IMR-90 (cell line): ENCODE measurements around the gene CTCF. TPM values are rescaled to one million over a fixed set of nuclear protein-coding genes. Genes with fewer than 3 reads are reported as not detected.

Source experiments
- ATAC-seq: fragments of 200-7000 bp; cut with Tn5 transposase; 2 replicates; pipeline ENCODE4 v1.9.1; 2020; ENCODE audit warnings: low read depth, mild to moderate bottlenecking, moderate library complexity
- BruUV-seq: library from RNA; stranded (reverse); fragments of 400-500 nt; replicated peaks from 2 replicates; lab custom pipeline; 2021; lab: Mats Ljungman, UMichigan
- CTCF ChIA-PET: fragments of 300-600 bp; formaldehyde crosslinking; extraction: SDS; loops from one replicate; lab custom pipeline; 2021; ENCODE audit warnings: antibody characterized with exemption; lab: Yijun Ruan, JAX
- POLR2A ChIA-PET: fragments of 300-600 bp; sonication (Branson Sonifier 250); formaldehyde crosslinking; loops from one replicate; lab custom pipeline; 2022; ENCODE audit warnings: antibody characterized with exemption; ENCODE audit not compliant: unreplicated experiment; lab: Charles Lee
- DNase-seq: peaks from one replicate; pipeline ENCODE4 v3.0.0; 2013
- H2AFZ ChIP-seq: replicated peaks from 2 replicates; pipeline ENCODE3; 2013; ENCODE audit warnings: low read length, mild to moderate bottlenecking; ENCODE audit not compliant: poor library complexity
- H2AK5ac ChIP-seq: 2 replicates; pipeline ENCODE4 v1.6.1; 2013; ENCODE audit warnings: low read depth, low read length, inconsistent platforms
- H2AK9ac ChIP-seq: replicated peaks from 2 replicates; pipeline ENCODE3; 2013; ENCODE audit warnings: mild to moderate bottlenecking, low read depth, low read length, moderate library complexity; ENCODE audit not compliant: poor library complexity
- H2BK120ac ChIP-seq: 2 replicates; pipeline ENCODE4 v1.6.1; 2013; ENCODE audit warnings: low read depth, low read length, inconsistent platforms
- H2BK15ac ChIP-seq: 3 replicates; pipeline ENCODE4 v1.6.1; 2013; ENCODE audit warnings: low read depth, low read length, inconsistent platforms
- H2BK20ac ChIP-seq: 2 replicates; pipeline ENCODE4 v1.6.1; 2013; ENCODE audit warnings: low read depth, mild to moderate bottlenecking, inconsistent platforms, low read length, moderate library complexity
- H2BK5ac ChIP-seq: 2 replicates; pipeline ENCODE4 v1.6.1; 2013; ENCODE audit warnings: mild to moderate bottlenecking, low read depth, low read length, inconsistent platforms; ENCODE audit not compliant: poor library complexity, severe bottlenecking
- H3K14ac ChIP-seq: replicated peaks from 2 replicates; pipeline ENCODE4 v1.6.1; 2013; ENCODE audit warnings: low read depth, low read length, inconsistent platforms
- H3K18ac ChIP-seq: 2 replicates; pipeline ENCODE4 v1.6.1; 2013; ENCODE audit warnings: low read depth, low read length, control low read depth
- H3K23ac ChIP-seq: 2 replicates; pipeline ENCODE4 v1.6.1; 2013; ENCODE audit warnings: low read depth, low read length, inconsistent platforms
- H3K27ac ChIP-seq: 2 replicates; pipeline ENCODE4 v1.5.1; 2013; ENCODE audit warnings: mild to moderate bottlenecking, control low read depth, low read length; ENCODE audit not compliant: insufficient read depth
- H3K27me3 ChIP-seq: 2 replicates; pipeline ENCODE4 v1.6.1; 2013; ENCODE audit warnings: low read length; ENCODE audit not compliant: control insufficient read depth, insufficient read depth
- H3K36me3 ChIP-seq: 2 replicates; pipeline ENCODE4 v1.6.1; 2013; ENCODE audit warnings: low read length, mixed read lengths; ENCODE audit not compliant: control insufficient read depth, insufficient read depth
- H3K4ac ChIP-seq: 2 replicates; pipeline ENCODE4 v1.6.1; 2013; ENCODE audit warnings: low read depth, low read length, inconsistent platforms
- H3K4me1 ChIP-seq: 2 replicates; pipeline ENCODE4 v1.6.1; 2013; ENCODE audit warnings: low read length, mixed read lengths; ENCODE audit not compliant: control insufficient read depth, insufficient read depth
- H3K4me2 ChIP-seq: 2 replicates; pipeline ENCODE4 v1.6.1; 2013; ENCODE audit warnings: low read depth, mild to moderate bottlenecking, control low read depth, low read length, moderate library complexity
- H3K4me3 ChIP-seq: 2 replicates; pipeline ENCODE4 v1.5.1; 2013; ENCODE audit warnings: low read depth, mild to moderate bottlenecking, control low read depth, low read length, moderate library complexity; ENCODE audit not compliant: insufficient read depth
- H3K56ac ChIP-seq: 2 replicates; pipeline ENCODE4 v1.6.1; 2013; ENCODE audit warnings: low read length, inconsistent platforms; ENCODE audit not compliant: insufficient read depth; ENCODE audit errors: extremely low read depth
- H3K79me1 ChIP-seq, 2 experiments: 2 replicates each; pipeline ENCODE4 v1.6.1; 2013; ENCODE audit warnings: low read length in 2 of 2, inconsistent platforms in 1 of 2, low read depth in 1 of 2
- H3K9ac ChIP-seq: 2 replicates; pipeline ENCODE4 v1.6.1; 2013; ENCODE audit warnings: low read depth, low read length, control low read depth
- H3K9me1 ChIP-seq: 2 replicates; pipeline ENCODE4 v1.6.1; 2013; ENCODE audit warnings: low read length, inconsistent platforms; ENCODE audit not compliant: insufficient read depth
- H3K9me3 ChIP-seq: 2 replicates; pipeline ENCODE4 v1.6.1; 2013; ENCODE audit warnings: low read length; ENCODE audit not compliant: control insufficient read depth, insufficient read depth
- H4K20me1 ChIP-seq: 2 replicates; pipeline ENCODE4 v1.6.1; 2013; ENCODE audit warnings: low read length, inconsistent platforms; ENCODE audit not compliant: insufficient read depth
- H4K5ac ChIP-seq: 2 replicates; pipeline ENCODE4 v1.6.1; 2013; ENCODE audit warnings: mild to moderate bottlenecking, low read depth, low read length, control low read depth
- H4K8ac ChIP-seq, 2 experiments: 2 replicates each; pipeline ENCODE4 v1.6.1; 2013; ENCODE audit warnings: low read depth in 2 of 2, low read length in 2 of 2, control low read depth in 1 of 2, inconsistent platforms in 1 of 2
- H4K91ac ChIP-seq: 2 replicates; pipeline ENCODE4 v1.6.1; 2013; ENCODE audit warnings: low read depth, low read length, inconsistent platforms; ENCODE audit not compliant: insufficient read depth
- BHLHE40 ChIP-seq: fragments of 150-350 bp; IDR thresholded peaks from 2 replicates; pipeline ENCODE4 v1.6.1; 2016; ENCODE audit warnings: mild to moderate bottlenecking, low read depth, low read length
- CTCF ChIP-seq: conservative IDR thresholded peaks from 2 replicates; pipeline ENCODE4 v1.5.1; 2012; ENCODE audit warnings: mild to moderate bottlenecking, low read depth, low read length, improper control_type of control experiment
- ELK1 ChIP-seq: fragments of 150-350 bp; IDR thresholded peaks from 2 replicates; pipeline ENCODE4 v1.6.1; 2016; ENCODE audit warnings: low read depth, mild to moderate bottlenecking, low read length, moderate library complexity, borderline replicate concordance
- FOS ChIP-seq: fragments of 150-350 bp; IDR thresholded peaks from 2 replicates; pipeline ENCODE4 v1.6.1; 2016; ENCODE audit warnings: low read depth, low read length
- MAFK ChIP-seq: IDR thresholded peaks from 2 replicates; pipeline ENCODE4 v1.6.1; 2012; ENCODE audit warnings: low read depth, low read length, improper control_type of control experiment
- MAZ ChIP-seq: IDR thresholded peaks from 2 replicates; pipeline ENCODE4 v1.6.1; 2012; ENCODE audit warnings: low read depth, mild to moderate bottlenecking, low read length, improper control_type of control experiment, moderate library complexity, borderline replicate concordance
- MXI1 ChIP-seq: IDR thresholded peaks from 2 replicates; pipeline ENCODE4 v1.6.1; 2012; ENCODE audit warnings: low read depth, mild to moderate bottlenecking, low read length, moderate library complexity, borderline replicate concordance
- NFE2L2 ChIP-seq: fragments of 150-350 bp; IDR thresholded peaks from 2 replicates; pipeline ENCODE4 v1.6.1; 2016; ENCODE audit warnings: low read depth, mild to moderate bottlenecking, low read length
- POLR2A ChIP-seq: IDR thresholded peaks from 2 replicates; pipeline ENCODE4 v1.6.1; 2012; ENCODE audit warnings: mild to moderate bottlenecking, low read depth, low read length
- RAD21 ChIP-seq: IDR thresholded peaks from 2 replicates; pipeline ENCODE4 v1.6.1; 2012; ENCODE audit warnings: low read length, improper control_type of control experiment
- RCOR1 ChIP-seq: IDR thresholded peaks from 2 replicates; pipeline ENCODE4 v1.6.1; 2012; ENCODE audit warnings: mild to moderate bottlenecking, low read length, improper control_type of control experiment; ENCODE audit not compliant: insufficient replicate concordance
- SMC3 ChIP-seq: fragments of 150-350 bp; IDR thresholded peaks from 2 replicates; pipeline ENCODE4 v1.6.1; 2016; ENCODE audit warnings: low read depth, mild to moderate bottlenecking, antibody characterized with exemption, low read length, moderate library complexity
- WGBS, 2 experiments: methylation state at CpG; one replicate each; pipeline versions ENCODE4 v1.1.5 to v1.1.7; 2013; ENCODE audit warnings: missing lambda C conversion rate in 2 of 2; ENCODE audit not compliant: insufficient read length in 1 of 2; ENCODE audit errors: extremely low coverage in 2 of 2; 5-methylcytosine and 5-hydroxymethylcytosine counted together
- dilution Hi-C: fragments of 300-500 bp; cut with HindIII; formaldehyde crosslinking; loops from one replicate; pipeline ENCODE4 v1.14.3; 2018; ENCODE audit warnings: low sequenced_read_pairs; ENCODE audit not compliant: unreplicated experiment
- in situ Hi-C: fragments of 300-500 bp; cut with MboI; formaldehyde crosslinking; loops from 3 replicates; pipeline ENCODE4 v1.14.3; 2019; ENCODE audit warnings: low sequenced_read_pairs, inconsistent platforms, mixed read lengths
- intact Hi-C: fragments of 100-400 bp; cut with micrococcal nuclease; formaldehyde crosslinking; loops from 2 replicates; pipeline ENCODE4 v1.10.0; 2022
- polyA plus RNA-seq, 3 experiments: library from polyadenylated mRNA; depleted of rRNA; stranded (reverse); fragments of >200 nt; gene quantifications; 2 replicates each; pipeline ENCODE4 v1.2.3, GENCODE V29; 2012; ENCODE audit warnings: low replicate concordance in 1 of 3
- total RNA-seq: library from RNA; depleted of rRNA; stranded (reverse); fragments of >200 nt; gene quantifications from 2 replicates; pipeline ENCODE4 v1.2.3, GENCODE V29; 2012
- TF ChIP-seq, protein P1 (sequence below): fragments of 150-350 bp; IDR thresholded peaks from 2 replicates; pipeline ENCODE4 v1.6.1; 2017; ENCODE audit warnings: mild to moderate bottlenecking, antibody characterized with exemption, low read length, low read depth

The CTCF gene
- total and polyA plus RNA-seq, 2 of the 4 experiments (the other 2 are of a cell fraction): 16.1 to 22.8 TPM

DNA sequence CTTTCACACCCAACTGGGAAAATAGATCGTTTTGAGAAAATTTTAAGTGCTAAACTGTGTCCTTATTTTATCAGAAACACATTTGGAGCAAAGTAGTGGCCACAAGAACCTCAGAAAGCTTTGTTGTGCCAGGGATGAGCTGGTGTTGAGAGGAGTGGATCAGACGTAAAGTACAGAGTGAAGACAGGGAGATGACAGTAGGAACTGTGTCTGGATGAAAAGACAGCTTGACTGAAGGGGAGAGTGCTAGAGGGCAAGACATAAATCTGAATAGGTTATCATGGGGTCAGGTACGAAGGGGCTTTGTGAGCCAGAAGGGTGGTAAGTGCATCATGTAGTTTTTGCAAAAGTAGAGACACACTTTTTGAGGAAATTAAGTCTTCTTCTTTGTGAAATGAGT is 43.3 kb downstream of the CTCF start:
- no peaks in the 10 kb centered on the region for H3K36me3 ChIP-seq
- no peak overlapping the region for H2AFZ ChIP-seq
- H3K4ac ChIP-seq: no peak overlapping the region
- WGBS, 2 experiments: 100% methylated on average over 1 of the region's 3 CpGs; no CpG with 5 or more reads in 1 of the 2 experiments
- no peak overlapping the region for H3K56ac ChIP-seq
- TF ChIP-seq ELK1 (no peak), MAFK (no peak), SMC3 (no peak), MXI1 (no peak), NFE2L2 (no peak), BHLHE40 (no peak), FOS (no peak), CTCF (no peak), POLR2A (no peak), MAZ (no peak), RAD21 (no peak), RCOR1 (no peak)
- TF ChIP-seq, protein P1, sequence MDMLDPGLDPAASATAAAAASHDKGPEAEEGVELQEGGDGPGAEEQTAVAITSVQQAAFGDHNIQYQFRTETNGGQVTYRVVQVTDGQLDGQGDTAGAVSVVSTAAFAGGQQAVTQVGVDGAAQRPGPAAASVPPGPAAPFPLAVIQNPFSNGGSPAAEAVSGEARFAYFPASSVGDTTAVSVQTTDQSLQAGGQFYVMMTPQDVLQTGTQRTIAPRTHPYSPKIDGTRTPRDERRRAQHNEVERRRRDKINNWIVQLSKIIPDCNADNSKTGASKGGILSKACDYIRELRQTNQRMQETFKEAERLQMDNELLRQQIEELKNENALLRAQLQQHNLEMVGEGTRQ: no peak
- H3K4me1 ChIP-seq: peaks cover 5% of the 10 kb centered on the region
- peak overlapping the region; percentile 60; the same call in 1 of the 2 replicates for H3K23ac ChIP-seq
- no peak overlapping the region for H3K18ac ChIP-seq
- H4K8ac ChIP-seq: no peak overlapping the region
- H3K27me3 ChIP-seq: no peaks in the 10 kb centered on the region
- no TSS peak for BruUV-seq
- H3K4me2 ChIP-seq: no peak overlapping the region
- no peak overlapping the region for H3K27ac ChIP-seq
- peaks cover 6% of the 10 kb centered on the region for H3K9me1 ChIP-seq
- POLR2A ChIA-PET: no interaction called here
- no peak overlapping the region for H2BK15ac ChIP-seq
- intact Hi-C loops (loop anchor here (5.0 kb wide), 1 partner anchor 37 kb away; no protein-coding TSS in a partner anchor), in situ Hi-C loops (no loop called here), dilution Hi-C loops (no loop called here)
- 0 out of 2 replicates have a peak overlapping the region, but pooled peaks have one; percentile 2 for H2AK5ac ChIP-seq
- H2BK20ac ChIP-seq: no peak overlapping the region
- no peak overlapping the region for H4K5ac ChIP-seq
- peaks cover 10% of the 10 kb centered on the region for H4K20me1 ChIP-seq
- CTCF ChIA-PET: interaction anchor here (0.7 kb wide), 1 partner anchor 11 kb away, joined by 3 read pairs; no protein-coding TSS in a partner anchor
- no peak overlapping the region for H3K14ac ChIP-seq
- peaks cover 25 to 59% of the 10 kb centered on the region in 2 experiments for H3K79me1 ChIP-seq
- no peak for DNase-seq
- no peak overlapping the region for H3K9ac ChIP-seq
- H2BK5ac ChIP-seq: no peak overlapping the region
- H3K4me3 ChIP-seq: no peak overlapping the region
- H3K9me3 ChIP-seq: no peaks in the 10 kb centered on the region
- no peak for ATAC-seq
- no peak overlapping the region for H4K91ac ChIP-seq
- H2BK120ac ChIP-seq: no peak overlapping the region
- H2AK9ac ChIP-seq: no peak overlapping the region
